Superior temporal gyrus (tissue), 1 donor: ENCODE data around the gene FAM120B.

Experiments
- DNase-seq: peaks from one replicate; pipeline ENCODE4 v3.0.0-alpha.2; 2016; ENCODE audit errors: extremely low spot score

Gene FAM120B

DNA sequence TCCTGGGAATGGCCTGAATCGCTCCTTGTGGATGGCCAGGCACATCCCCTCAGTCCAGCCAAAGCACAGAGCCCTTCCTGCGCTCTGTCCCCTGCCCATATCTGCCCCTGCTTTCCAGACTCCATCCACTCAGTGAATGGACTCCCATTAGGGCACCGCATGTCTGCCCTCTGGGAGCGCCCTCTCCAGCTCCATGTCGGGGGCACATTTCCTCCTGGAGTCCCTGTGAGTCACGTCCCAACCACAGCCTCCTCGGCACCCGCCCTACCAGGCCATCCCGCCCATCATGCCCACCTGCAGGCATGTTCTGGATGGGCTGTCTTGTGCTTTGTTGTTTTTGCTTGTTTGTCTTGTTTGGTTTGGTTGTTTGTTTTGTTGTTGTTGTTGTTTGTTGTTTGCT is 149.8 kb downstream of the FAM120B start:
- no peak for DNase-seq
